NCI-H748 treated with DMSO at 0.1 percent for 48 hours (cell line): ENCODE measurements around the gene GLRA1.
"Not testable (repeated sequence)": the region's sequence is repeated elsewhere in the genome, so short reads cannot be mapped to it uniquely, and the experiment has no call there.

Source experiments
- DNase-seq: peaks from one replicate; lab custom pipeline; 2025; lab: John Stamatoyannopoulos, UW

GLRA1 gene

DNA sequence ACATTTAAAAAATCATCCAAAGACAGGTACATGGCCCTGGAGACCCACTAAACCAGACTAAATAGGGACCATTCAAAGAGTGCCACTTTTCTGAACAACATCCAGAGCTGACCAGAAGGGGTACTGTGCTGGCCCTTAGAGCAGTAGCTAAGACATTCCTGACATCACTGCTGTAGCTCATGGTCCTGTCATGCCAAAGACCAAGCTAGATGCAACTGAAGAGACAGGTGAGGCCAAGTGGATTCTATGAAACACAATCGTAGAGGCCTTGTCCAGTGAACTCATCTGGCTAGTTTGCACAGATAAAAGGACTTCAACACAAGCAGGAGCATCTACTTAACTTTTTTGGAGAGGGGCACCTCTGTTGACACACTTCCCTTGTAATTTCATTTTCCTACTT lies 109.6 kb downstream of the GLRA1 start:
- no peak for DNase-seq

DNA sequence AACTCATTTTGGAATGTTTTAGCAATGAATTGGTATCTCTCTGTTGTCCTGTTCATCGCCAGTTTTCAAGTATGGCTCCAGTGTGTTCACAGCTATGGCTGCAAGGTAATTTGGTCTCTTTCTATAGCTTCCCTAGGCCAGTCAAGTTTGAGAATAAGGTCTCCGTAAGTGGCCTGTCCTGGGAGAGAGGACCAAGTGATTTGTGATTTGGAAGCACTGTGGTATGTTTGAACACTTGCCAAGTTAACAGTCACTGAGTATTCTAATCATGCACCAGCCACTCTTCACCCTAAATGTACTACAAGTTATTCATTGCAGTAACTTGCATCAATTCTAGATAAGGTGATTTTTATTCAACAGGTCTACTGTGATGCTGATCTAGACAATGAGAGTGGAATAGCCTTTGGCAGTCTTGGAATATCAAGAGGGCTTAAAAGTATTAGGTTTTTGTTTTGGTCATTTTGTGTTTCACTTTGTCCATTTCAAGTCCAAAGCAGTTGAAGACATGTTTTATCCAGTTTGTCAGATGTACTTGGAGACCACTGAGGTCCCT lies 111.8 kb downstream of the GLRA1 start:
- no peak for DNase-seq

GRCh38 chr5:151811593-151812321 lies 112.9 kb downstream of the GLRA1 start:
- no peak for DNase-seq

GRCh38 chr5:151810897-151811296 lies 113.8 kb downstream of the GLRA1 start:
- DNase-seq: no peak

- no peak for DNase-seq
These were observed 114.2 kb downstream of the GLRA1 start for GRCh38 chr5:151810449-151810848.

DNA sequence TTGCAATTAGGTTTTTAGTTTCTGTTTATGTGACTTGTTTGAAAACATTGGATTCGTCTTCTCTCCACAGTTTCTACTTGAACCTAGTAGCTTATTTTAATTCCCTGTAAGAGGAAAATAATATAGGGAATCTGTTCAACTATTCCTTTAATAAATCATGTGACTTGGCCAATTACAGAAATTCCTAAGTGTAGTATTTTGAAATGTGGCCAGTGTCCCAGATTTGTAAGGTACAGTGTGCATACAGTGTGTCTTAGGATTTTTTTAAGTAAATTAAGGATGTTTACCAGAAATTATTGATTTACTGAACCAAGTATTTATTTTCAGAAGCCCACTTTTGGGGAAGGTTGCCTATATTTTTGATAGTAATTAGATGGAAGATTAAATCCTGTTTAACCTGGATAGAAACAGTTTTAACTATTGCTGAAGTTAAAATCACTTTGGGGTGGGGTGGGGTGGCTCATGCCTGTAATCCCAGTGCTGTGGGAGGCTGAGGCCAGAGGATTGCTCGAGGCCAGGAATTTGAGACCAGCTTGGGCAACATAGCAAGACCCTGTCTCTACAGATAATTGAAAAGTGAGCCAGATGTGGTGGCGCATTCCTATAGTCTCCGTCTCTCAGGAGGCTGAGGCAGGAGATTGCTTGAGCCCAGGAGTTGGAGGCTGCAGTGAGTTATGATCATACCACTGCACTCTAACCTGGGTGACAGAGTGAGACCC lies 116.0 kb downstream of the GLRA1 start:
- DNase-seq: no peak

DNA sequence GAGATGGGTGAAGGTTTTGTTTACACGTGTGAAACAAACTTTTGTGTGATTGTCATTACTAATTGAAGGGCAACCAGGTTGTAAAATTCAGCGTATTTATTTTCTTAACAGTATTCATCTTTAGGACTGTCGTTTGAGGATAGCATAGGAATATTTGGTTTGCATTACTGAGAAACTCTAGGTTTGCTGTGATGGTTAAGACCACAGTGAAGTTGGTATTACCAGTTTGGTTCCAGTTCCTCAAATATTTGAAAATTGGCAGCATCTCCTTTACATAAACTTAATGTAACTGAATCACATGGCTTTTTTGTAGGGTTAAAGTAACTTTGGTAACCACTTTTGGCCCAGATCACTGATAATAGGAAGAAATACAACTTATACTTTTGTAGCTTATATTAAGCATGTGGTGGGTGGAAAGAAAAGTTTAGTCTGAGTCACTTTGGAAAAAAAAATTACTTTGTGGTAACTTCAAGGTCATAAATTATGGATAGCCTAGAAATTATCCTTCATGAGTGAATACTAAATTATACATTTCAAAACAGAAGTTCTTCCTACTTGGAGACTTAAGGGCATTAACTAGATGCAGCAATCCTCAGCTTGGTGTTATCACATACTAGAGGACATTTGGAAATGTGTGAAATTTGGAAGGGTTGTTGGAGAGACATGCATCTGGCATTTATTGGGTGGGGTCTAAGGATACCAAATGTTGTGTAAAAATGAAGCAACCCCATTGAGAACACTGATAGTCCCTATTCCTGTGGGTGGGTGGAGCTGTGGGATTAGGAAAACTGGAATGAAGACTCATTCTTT lies 119.0 kb downstream of the GLRA1 start:
- DNase-seq: no peak

DNA sequence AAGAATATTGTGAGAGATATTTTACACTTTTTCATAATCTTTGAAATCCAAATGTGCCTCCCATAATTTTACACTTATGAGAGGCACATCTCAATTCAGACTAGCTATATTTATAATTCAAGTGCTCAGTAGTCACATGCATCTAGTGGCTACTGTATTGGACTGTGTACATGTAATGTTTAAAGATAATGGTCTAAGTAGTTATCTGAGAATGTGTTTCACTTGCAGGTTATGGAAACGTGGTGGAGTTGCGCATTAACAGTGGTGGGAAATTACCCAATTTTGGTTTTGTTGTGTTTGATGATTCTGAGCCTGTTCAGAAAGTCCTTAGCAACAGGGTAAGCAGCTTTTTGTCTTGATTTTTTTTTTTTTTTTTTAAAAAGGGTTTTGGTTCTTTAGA lies 124.1 kb downstream of the GLRA1 start:
- DNase-seq: no peak

DNA sequence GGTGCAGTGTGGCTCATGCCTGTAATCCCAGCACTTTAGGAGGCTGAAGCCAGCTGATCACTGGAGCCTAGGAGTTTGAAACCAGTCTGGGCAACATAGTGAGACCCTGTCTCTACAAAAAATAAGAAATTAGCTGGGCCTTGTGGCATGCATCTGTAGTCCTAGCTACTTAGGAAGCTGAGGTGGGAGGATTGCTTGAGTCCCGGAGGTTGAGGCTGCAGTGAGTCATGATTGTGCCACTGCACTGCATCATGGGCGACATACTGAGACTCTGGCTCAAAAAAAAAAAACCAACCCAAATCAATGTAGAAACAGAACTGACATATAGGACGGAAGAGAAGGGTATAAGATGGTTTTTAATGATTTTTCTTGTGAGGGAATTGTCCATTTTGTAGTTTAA lies 125.2 kb downstream of the GLRA1 start:
- no peak for DNase-seq

- no peak for DNase-seq
These were observed 126.0 kb downstream of the GLRA1 start for GRCh38 chr5:151798674-151799073.

GRCh38 chr5:151795426-151795825 lies 129.2 kb downstream of the GLRA1 start:
- no peak for DNase-seq

DNA sequence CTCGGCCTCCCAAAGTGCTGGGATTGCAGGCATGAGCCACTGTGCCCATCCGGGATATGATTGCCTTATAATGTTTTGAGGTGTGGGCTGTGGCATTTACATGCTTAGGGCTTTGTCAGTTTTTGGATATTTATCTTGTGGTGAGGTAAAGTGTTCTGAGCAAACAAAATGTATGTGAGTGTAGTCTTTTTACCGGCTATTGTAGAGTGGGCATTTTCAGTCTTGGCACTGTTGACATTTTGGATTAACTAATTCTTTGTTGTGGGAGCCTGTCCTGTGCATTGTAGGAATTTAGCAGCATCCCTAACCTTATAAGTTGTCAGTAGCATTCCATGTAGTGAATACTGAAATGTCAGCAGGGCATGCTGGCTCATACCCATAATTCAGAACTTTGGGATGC lies 131.3 kb downstream of the GLRA1 start:
- no peak for DNase-seq

DNA sequence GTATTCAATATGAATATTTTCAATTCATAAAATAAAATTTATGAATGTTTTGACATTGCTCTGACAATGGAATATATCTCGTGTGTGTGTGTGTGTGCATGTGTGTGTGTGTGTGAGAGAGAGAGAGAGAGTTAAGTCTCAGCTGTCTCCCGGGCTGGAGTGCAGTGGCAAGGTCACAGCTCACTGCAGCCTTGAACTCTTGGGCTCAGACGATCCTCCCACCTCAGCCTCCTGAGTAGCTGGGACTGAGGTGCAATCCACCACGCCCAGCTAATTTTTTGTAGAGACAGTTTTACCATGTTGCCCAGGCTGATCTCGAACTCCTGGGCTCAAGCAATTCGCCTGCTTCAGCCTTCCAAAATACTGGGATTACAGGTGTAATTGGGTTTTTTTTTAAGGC lies 136.8 kb downstream of the GLRA1 start:
- no peak for DNase-seq

- no peak for DNase-seq
These were observed 138.2 kb downstream of the GLRA1 start for GRCh38 chr5:151786468-151786867.

GRCh38 chr5:151784141-151784540 lies 140.5 kb downstream of the GLRA1 start:
- DNase-seq: no peak

GRCh38 chr5:151783664-151784063 lies 141.0 kb downstream of the GLRA1 start:
- DNase-seq: not testable (repeated sequence)

DNA sequence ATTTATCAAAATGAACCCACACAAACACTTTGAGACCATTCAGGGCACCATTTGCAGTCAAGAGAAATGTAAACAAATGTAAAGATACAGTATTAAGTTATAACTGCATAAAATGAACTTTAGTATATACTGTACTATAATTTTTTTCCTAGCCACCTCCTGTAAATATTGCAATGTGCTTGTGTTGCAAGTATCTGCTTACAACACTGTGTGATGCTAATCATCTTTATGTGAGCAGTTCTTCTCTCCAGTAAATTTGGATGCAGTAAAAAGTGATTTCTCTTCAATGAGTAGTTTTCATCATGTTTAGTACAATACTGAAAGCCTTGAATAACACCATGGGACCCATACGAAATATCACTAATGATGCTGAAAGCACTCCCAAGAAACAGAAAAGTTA lies 143.4 kb downstream of the GLRA1 start:
- DNase-seq: no peak

GRCh38 chr5:151780348-151780747 lies 144.3 kb downstream of the GLRA1 start:
- no peak for DNase-seq

- no peak for DNase-seq
These were observed 145.0 kb downstream of the GLRA1 start for GRCh38 chr5:151779531-151780125.

DNA sequence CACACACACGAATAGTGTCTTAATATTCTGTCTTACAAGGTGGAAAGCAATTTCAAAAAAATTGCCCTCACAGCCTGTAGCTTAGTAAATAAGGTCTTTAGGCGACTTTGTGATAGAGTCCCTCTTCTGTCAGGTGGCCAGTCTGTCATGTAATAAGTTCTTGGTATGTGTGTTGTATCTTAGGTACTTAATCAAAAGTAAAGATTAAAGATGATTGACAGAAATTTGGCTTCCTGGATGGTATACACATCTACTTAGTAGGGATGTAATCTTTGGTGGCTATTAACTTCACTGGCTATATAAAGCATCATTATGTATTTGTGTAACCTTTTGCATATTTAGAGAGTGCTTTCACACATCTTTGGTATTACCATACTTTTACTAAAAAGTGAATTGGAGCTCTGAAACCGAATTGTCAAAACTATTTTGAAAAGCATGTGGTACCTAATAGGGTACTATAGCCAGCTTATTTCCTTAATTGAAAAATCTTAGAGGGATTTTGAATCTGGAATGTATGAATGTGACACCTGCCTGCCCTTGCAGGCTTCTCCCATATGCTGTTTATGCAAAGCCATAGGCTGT lies 149.5 kb downstream of the GLRA1 start:
- no peak for DNase-seq

DNA sequence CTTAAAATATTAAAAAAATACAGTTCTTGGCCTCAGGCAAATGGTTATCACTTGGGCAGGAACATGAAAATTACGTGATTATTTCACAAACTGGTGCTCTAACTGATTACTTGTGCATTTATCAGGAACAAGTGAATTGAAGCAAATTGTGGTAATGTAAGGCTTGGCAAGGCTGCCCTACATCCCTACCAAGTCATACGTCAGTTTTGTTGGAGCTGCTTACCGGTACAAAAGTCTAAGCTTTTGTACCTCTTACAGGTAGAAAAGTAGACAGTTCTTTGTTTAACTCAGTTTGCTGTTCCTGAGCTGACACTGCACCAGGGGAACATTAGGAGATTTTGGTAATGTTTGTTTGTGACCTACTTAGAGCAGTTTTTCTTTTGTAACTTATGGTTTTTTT lies 150.7 kb downstream of the GLRA1 start:
- DNase-seq: no peak
